Measurements from ENCODE around the gene PACSIN3. TPM values are rescaled to one million over a fixed set of nuclear protein-coding genes. Genes with fewer than 3 reads are reported as not detected.

The PACSIN3 gene
- total and polyA plus RNA-seq, 2 donors (not counting 3 experiments of a cell fraction or from before 2014, with no cell fraction given): 15.2 to 27.2 TPM

DNA sequence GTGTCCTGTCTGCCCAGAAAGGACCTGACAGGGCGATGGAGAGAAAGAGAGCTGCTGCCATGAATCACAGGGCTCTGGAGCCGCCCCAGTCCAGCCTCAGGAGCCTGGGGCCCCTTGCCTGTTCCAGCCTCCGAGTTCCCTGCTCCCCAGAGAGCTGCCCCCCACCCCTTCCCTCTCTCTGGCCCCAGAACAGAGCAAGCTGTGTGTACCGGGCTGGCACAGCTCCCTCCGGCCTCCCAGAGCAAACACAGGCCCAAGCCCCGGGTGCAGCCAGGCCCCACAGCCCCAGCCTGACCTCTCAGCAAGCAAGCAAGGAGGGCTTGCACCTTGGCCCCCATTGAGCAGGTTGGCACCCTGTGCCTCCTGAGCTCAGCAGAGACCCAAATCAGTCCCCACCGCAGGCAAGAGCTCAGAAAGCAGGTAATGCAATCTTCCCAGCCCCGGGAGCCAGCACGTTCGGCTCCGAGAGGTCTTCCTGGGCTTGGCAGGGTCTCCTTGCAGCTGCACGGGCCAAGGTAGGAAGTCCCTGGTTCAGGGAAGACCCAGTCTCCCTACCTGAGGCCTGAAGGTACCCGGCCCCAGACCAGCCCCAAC lies 1.4 kb downstream of the PACSIN3 start:
- Histone ChIP-seq H3K79me2 (ENCODE audit: control insufficient read depth, insufficient read depth, low read length) (no peaks in the 10 kb centered on the region), H3K9me3 (replicated peaks; ENCODE audit: control insufficient read depth, insufficient read depth, low read length) (no peaks in the 10 kb centered on the region), H3K4me3 (replicated peaks in 1 of 3; ENCODE audit: insufficient read depth in 1 of 3, low read depth in 1 of 3, low read length in 3 of 3) (peak overlapping the region in 2 of 3 experiments; percentile 65 to 67), H3K4me2 (ENCODE audit: insufficient read depth, low read length) (peak overlapping the region; percentile 77), H3K9ac (replicated peaks; ENCODE audit: extremely low read depth, insufficient read depth, low read length) (peak overlapping the region; percentile 58), H3K9me1 (replicated peaks; ENCODE audit: control insufficient read depth, extremely low read depth, insufficient read depth, low read length) (no peaks in the 10 kb centered on the region), H2AFZ (ENCODE audit: low read depth, low read length) (no peak overlapping the region), H3K4me1 (ENCODE audit: control insufficient read depth, extremely low read depth, insufficient read depth, low read length) (peaks cover 16% of the 10 kb centered on the region), H4K20me1 (replicated peaks; ENCODE audit: control insufficient read depth, extremely low read depth, insufficient read depth, low read length) (no peaks in the 10 kb centered on the region), H3K36me3 (ENCODE audit: control insufficient read depth in 2 of 2, extremely low read depth in 1 of 2, insufficient read depth in 2 of 2, low read length in 2 of 2) (peaks cover 0 to 5% of the 10 kb centered on the region in 2 experiments), H3K27me3 (ENCODE audit: control insufficient read depth in 2 of 2, insufficient read depth in 2 of 2, low read length in 2 of 2) (peaks cover 0 to 3% of the 10 kb centered on the region in 2 experiments), H3K27ac (ENCODE audit: insufficient read depth, low read depth, low read length) (no peak overlapping the region)
- ChIA-PET CTCF (interaction anchor here (0.8 to 2.1 kb wide), 8 partner anchors 11 to 170 kb away, joined by 3 to 11 read pairs (median 5); partner anchors contain the start of genes DDB2 and NR1H3), POLR2A (interaction anchor here (1.6 kb wide), 1 partner anchor 30 kb away, joined by 5 read pairs; the partner anchor contains the start of gene DDB2)
- TF ChIP-seq POLR2AphosphoS5 (IDR thresholded peaks at IDR 0.05; ENCODE audit: insufficient read depth, low read depth, low read length) (no peak), GATA2 (IDR thresholded peaks at IDR 0.05; ENCODE audit: insufficient read depth, insufficient read length, low read depth, low read length) (no peak), EZH2 (IDR thresholded peaks at IDR 0.05; ENCODE audit: borderline replicate concordance, low read depth, low read length, severe bottlenecking) (no peak)
- FAIRE-seq (no peak), DNase-seq (ENCODE audit: low read depth, low spot score) (no peak)
- dilution Hi-C loops (cut with MboI; ENCODE audit: extremely low pct_ligation_motif_present, low sequenced_read_pairs) (no loop called here), intact Hi-C loops (cut with micrococcal nuclease) (loop anchor here (1.0 kb wide), 1 partner anchor 8 kb away; no protein-coding TSS in a partner anchor)
- no TSS peak for BruUV-seq (replicated peaks)

GRCh38 chr11:47183969-47184368 lies 2.3 kb downstream of the PACSIN3 start:
- no peak overlapping the region for H3K9ac ChIP-seq (replicated peaks; ENCODE audit: extremely low read depth, insufficient read depth, low read length)
- FAIRE-seq (no peak), DNase-seq (ENCODE audit: low read depth, low spot score) (no peak)
- H3K4me2 ChIP-seq (ENCODE audit: insufficient read depth, low read length): no peak overlapping the region
- intact Hi-C loops (cut with micrococcal nuclease) (no loop called here), dilution Hi-C loops (cut with MboI; ENCODE audit: extremely low pct_ligation_motif_present, low sequenced_read_pairs) (no loop called here)
- peaks cover 0 to 3% of the 10 kb centered on the region in 2 experiments for H3K27me3 ChIP-seq (ENCODE audit: control insufficient read depth in 2 of 2, insufficient read depth in 2 of 2, low read length in 2 of 2)
- H3K4me3 ChIP-seq (replicated peaks in 1 of 3; ENCODE audit: insufficient read depth in 1 of 3, low read depth in 1 of 3, low read length in 3 of 3): no peak overlapping the region
- TSS peak; percentile 10 for BruUV-seq (replicated peaks)
- H3K36me3 ChIP-seq (ENCODE audit: control insufficient read depth in 2 of 2, extremely low read depth in 1 of 2, insufficient read depth in 2 of 2, low read length in 2 of 2): peaks cover 0 to 7% of the 10 kb centered on the region in 2 experiments
- POLR2A ChIA-PET: interaction anchor here (1.6 kb wide), 1 partner anchor 31 kb away, joined by 5 read pairs; the partner anchor contains the start of gene DDB2
- H3K27ac ChIP-seq (ENCODE audit: insufficient read depth, low read depth, low read length): no peak overlapping the region
- H4K20me1 ChIP-seq (replicated peaks; ENCODE audit: control insufficient read depth, extremely low read depth, insufficient read depth, low read length): no peaks in the 10 kb centered on the region
- H3K4me1 ChIP-seq (ENCODE audit: control insufficient read depth, extremely low read depth, insufficient read depth, low read length): peaks cover 16% of the 10 kb centered on the region
- H3K79me2 ChIP-seq (ENCODE audit: control insufficient read depth, insufficient read depth, low read length): no peaks in the 10 kb centered on the region
- no peaks in the 10 kb centered on the region for H3K9me3 ChIP-seq (replicated peaks; ENCODE audit: control insufficient read depth, insufficient read depth, low read length)
- TF ChIP-seq POLR2AphosphoS5 (IDR thresholded peaks at IDR 0.05; ENCODE audit: insufficient read depth, low read depth, low read length): no peak
- TF ChIP-seq CTCF (IDR thresholded peaks at IDR 0.05; ENCODE audit: extremely low read depth in 1 of 2, insufficient read depth in 1 of 2, low read depth in 1 of 2, low read length in 2 of 2): no peak
- TF ChIP-seq MYC (IDR thresholded peaks at IDR 0.05; ENCODE audit: low read depth, low read length): no peak
- no peak for TF ChIP-seq MAX (IDR thresholded peaks at IDR 0.05; ENCODE audit: insufficient read depth, insufficient read length)
- no peak for TF ChIP-seq GATA2 (IDR thresholded peaks at IDR 0.05; ENCODE audit: insufficient read depth, insufficient read length, low read depth, low read length)
- TF ChIP-seq FOS (IDR thresholded peaks at IDR 0.05; ENCODE audit: borderline replicate concordance, insufficient read depth, low read length): no peak
- TF ChIP-seq EZH2 (IDR thresholded peaks at IDR 0.05; ENCODE audit: borderline replicate concordance, low read depth, low read length, severe bottlenecking): no peak
- H3K9me1 ChIP-seq (replicated peaks; ENCODE audit: control insufficient read depth, extremely low read depth, insufficient read depth, low read length): no peaks in the 10 kb centered on the region
- CTCF ChIA-PET: interaction anchor here (2.1 kb wide), 1 partner anchor 31 kb away, joined by 11 read pairs; the partner anchor contains the start of gene DDB2
- no peak overlapping the region for H2AFZ ChIP-seq (ENCODE audit: low read depth, low read length)

Data from endothelial cell of umbilical vein (primary cell).